Measurements from ENCODE around the gene FOXL2. TPM values are rescaled to one million over a fixed set of nuclear protein-coding genes. Genes with fewer than 3 reads are reported as not detected.

FOXL2 gene
- total RNA-seq, 2 donors from 2014 or later = not detected

DNA sequence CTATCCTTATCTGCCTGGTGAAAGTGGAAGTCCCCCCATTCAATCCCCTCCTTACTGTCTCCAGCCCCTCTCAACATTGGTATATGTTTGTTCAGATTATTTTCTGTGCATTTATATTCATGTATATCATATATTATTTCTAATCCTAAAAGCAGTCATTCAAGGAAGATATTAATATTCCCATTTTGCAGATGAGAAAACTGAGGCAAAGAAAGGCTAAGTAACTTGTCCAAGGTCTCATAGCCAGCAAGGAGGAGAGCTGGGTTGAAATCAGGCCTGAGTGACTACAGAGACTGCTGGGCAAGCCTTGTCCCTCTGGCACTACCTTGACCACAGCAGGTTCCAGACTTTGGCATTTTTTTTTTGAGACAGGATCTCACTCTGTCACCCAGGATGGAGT lies 29.1 kb upstream of the FOXL2 start:
- no peak overlapping the region for H3K27ac ChIP-seq
- TF ChIP-seq CTCF (IDR thresholded peaks at IDR 0.05) = no peak
- no peaks in the 10 kb centered on the region for H3K4me1 ChIP-seq (ENCODE audit: control insufficient read depth in 1 of 2, low read depth in 2 of 2)
- no peak overlapping the region for H3K4me3 ChIP-seq
- no peaks in the 10 kb centered on the region for H3K36me3 ChIP-seq
- no peaks in the 10 kb centered on the region for H3K9me3 ChIP-seq
- H3K27me3 ChIP-seq (replicated peaks; ENCODE audit: insufficient read depth) = no peaks in the 10 kb centered on the region
- ATAC-seq (ENCODE audit: insufficient number of reproducible peaks, low FRiP score, low read depth) = no peak
- no peak for DNase-seq (ENCODE audit: low spot score)

DNA sequence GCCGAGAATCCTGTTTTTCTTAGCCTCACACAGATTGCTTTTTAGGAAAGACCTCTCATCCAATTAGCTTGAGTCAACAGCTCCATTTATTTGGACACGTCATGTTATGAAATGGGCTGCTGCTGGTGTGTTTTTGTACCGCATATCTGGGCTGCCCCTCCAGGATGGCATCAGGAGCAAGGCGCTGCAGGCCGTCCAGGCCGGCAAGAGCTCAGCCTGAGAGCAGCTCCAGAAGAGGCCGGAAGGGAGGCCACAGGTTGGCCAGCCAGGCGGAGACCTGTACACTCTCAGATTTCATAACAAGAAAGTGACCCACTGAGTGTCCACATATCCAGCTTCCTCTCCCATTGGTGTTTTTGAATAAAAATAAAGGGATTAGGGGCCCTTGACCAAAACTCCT lies 28.4 kb upstream of the FOXL2 start:
- ATAC-seq (ENCODE audit: insufficient number of reproducible peaks, low FRiP score, low read depth) (no peak), DNase-seq (ENCODE audit: low spot score) (no peak)
- no peaks in the 10 kb centered on the region for H3K27me3 ChIP-seq (replicated peaks; ENCODE audit: insufficient read depth)
- no peak overlapping the region for H3K4me3 ChIP-seq
- no peaks in the 10 kb centered on the region for H3K36me3 ChIP-seq
- no peaks in the 10 kb centered on the region for H3K4me1 ChIP-seq (ENCODE audit: control insufficient read depth in 1 of 2, low read depth in 2 of 2)
- no peak overlapping the region for H3K27ac ChIP-seq
- no peaks in the 10 kb centered on the region for H3K9me3 ChIP-seq
- no peak for TF ChIP-seq CTCF (IDR thresholded peaks at IDR 0.05)

GRCh38 chr3:138974462-138974861 lies 27.5 kb upstream of the FOXL2 start:
- Histone ChIP-seq H3K36me3 (no peaks in the 10 kb centered on the region), H3K27me3 (replicated peaks; ENCODE audit: insufficient read depth) (no peaks in the 10 kb centered on the region), H3K4me1 (ENCODE audit: control insufficient read depth in 1 of 2, low read depth in 2 of 2) (no peaks in the 10 kb centered on the region), H3K4me3 (no peak overlapping the region), H3K9me3 (no peaks in the 10 kb centered on the region), H3K27ac (no peak overlapping the region)
- no peak for DNase-seq (ENCODE audit: low spot score)
- TF ChIP-seq CTCF (IDR thresholded peaks at IDR 0.05) = no peak
- ATAC-seq (ENCODE audit: insufficient number of reproducible peaks, low FRiP score, low read depth) = no peak

DNA sequence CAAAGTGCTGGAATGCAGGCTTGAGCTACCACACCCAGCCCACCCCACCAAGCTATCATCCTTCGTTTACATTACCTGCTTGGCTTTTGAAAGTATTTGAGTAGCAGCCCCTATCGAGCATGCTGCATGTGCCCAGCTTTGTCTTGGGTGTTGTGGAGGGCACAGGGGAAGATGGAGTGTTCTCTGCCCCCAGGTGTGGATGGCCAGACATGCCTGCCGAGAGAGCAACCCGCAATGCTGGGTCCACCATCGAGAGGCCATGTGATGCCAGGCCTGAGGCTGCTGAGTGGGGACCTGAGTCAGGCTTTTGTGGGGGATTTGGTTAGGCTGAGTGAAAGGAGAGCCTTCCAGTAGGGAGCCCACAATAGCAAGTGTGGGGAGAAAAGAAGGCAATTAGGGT lies 26.0 kb upstream of the FOXL2 start:
- Histone ChIP-seq H3K9me3 (no peaks in the 10 kb centered on the region), H3K27ac (no peak overlapping the region), H3K4me1 (ENCODE audit: control insufficient read depth in 1 of 2, low read depth in 2 of 2) (no peaks in the 10 kb centered on the region), H3K27me3 (replicated peaks; ENCODE audit: insufficient read depth) (no peaks in the 10 kb centered on the region), H3K36me3 (no peaks in the 10 kb centered on the region), H3K4me3 (no peak overlapping the region)
- DNase-seq (ENCODE audit: low spot score) = no peak
- no peak for TF ChIP-seq CTCF (IDR thresholded peaks at IDR 0.05)
- ATAC-seq (ENCODE audit: insufficient number of reproducible peaks, low FRiP score, low read depth) = no peak

- ATAC-seq (ENCODE audit: insufficient number of reproducible peaks, low FRiP score, low read depth) (no peak), DNase-seq (ENCODE audit: low spot score) (no peak)
- Histone ChIP-seq H3K9me3 (no peaks in the 10 kb centered on the region), H3K27ac (no peak overlapping the region), H3K4me1 (ENCODE audit: control insufficient read depth in 1 of 2, low read depth in 2 of 2) (no peaks in the 10 kb centered on the region), H3K27me3 (replicated peaks; ENCODE audit: insufficient read depth) (no peaks in the 10 kb centered on the region), H3K36me3 (no peaks in the 10 kb centered on the region), H3K4me3 (no peak overlapping the region)
- TF ChIP-seq CTCF (IDR thresholded peaks at IDR 0.05) = no peak
Measured at GRCh38 chr3:138971766-138972320, 24.9 kb upstream of the FOXL2 start.

Measured in thoracic aorta (tissue), 2 donors.